IPS-NIHi7 (cell line): Measurements from ENCODE around the gene TSHZ2.
"Not testable (repeated sequence)": the region's sequence is repeated elsewhere in the genome, so short reads cannot be mapped to it uniquely, and the experiment has no call there.

Experiments used
- DNase-seq: peaks from one replicate; pipeline ENCODE4 v3.0.0; 2012; ENCODE audit warnings: mixed read lengths; ENCODE audit errors: extremely low spot score

Gene TSHZ2

DNA sequence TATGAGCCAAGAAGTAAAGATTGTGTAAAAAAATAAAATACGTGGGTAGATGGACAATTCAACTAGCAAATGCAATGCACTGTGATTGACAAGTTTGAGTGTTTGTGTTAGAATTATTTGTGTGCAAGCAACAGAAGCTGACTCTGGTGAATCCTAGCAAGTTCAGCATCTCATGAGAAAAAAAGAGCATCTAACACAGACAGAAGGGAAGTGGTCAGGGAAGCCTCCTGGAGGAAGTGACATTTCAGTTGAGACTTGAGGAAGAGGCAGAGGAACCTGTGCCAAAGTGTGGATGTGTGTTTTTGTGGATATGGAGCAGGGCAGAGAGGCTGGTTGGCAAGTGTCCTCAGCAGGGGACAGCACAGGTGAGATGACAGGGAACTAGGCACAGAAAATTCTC, 372.7 kb downstream of the TSHZ2 start:
- DNase-seq, result no peak

DNA sequence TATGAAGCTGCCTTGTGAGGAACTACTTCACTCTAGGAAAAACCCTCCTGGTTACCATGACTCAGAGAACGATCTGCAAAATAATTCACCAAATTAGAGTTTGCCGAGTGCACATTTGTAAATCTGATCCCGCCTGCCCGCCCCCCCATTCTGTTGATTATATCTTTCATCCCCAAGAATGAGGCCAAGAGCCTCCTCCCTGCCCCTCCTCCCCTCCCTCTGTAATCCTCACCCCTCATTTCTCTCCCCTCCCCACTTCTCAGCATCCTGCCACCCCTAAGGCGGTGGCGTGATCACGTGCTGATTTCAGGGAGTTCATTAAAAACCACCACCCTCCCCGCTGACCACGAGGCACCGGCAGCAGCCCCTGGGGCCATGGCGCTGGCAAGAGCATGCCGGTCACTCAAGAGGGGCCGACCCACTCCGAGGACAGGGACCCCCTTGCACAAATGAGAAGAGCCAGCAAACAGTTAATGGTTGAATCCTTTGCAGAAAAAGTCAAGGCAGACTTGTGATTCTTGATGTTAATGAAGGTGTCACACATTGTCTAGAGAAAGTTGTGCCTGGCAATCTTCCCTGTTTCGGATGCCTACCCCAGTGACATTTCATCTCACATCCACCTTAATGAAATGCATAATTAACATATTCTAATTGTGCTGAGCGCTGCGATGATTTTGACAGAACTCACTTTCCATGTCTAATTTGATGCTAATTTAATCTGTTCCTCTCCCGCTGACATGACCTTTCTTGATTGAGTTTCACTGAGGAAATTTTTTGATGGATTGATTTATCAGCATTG, 373.6 kb downstream of the TSHZ2 start:
- no peak for DNase-seq

DNA sequence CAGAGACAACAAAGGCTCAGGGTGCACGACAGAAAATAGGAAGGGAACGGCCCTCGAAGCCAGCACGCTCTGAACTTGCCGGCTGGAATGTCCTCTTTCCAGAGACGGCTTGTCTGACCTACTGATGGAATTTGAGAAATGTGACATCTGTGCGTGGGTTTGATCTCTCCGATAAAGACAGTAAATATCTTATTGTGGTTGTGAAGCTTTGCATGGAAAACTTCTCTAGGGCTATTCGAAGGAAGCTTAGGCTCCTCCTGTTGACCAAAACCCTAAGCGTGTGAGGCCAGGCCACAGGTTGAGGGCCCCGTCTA, 374.1 kb downstream of the TSHZ2 start:
- DNase-seq, result no peak

DNA sequence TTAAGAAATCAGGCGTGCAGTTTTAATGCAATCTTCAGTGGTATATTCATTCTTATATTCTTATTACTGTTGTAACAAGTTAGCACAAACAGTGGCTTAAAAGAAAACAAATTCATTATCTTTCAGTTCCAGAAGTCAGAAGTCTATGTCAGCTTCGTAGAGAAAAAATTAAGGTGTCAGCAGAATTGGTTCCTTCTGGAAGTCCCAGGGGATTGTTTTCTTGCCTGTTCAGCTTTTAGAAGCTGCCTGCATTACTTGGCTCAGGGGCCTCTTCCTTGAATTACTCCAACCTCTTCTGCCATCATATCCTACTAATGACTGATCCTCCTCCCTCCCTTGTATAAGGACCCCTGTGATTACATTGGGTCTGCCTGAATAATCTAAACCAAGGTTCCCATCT, 377.6 kb downstream of the TSHZ2 start:
- DNase-seq, result no peak

DNA sequence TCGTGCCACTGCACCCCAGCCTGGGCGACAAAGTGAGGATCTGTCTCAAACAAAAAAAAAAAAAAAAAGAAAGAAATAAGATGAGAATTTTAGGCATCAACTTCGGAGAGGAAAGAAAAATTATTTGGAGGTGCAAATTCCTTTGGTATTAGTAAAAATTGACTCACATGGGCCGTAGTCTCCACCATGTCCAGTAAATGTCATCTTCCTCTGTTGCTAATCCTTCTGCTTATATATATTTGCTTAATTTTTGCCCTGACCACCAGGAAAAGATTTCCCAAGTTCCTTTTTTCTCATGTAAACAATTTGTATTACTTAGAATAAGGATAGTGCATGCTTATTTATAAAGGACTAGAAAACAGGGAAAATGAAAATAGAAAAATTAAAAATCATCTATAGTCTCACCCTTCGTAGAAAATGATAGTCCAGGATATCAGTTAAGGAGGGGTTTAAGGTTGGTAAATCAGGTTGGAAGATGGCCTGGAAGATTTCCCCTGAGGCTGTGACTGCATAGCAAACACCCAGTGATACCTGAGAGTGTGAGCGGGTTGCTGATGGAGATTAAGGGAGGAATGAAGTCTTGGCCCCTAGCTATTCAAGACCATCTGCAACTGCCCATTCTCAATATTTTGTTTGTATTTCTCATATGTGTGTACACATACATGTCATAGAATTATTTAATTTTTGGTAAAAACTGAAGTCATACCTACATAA, 380.7 kb downstream of the TSHZ2 start:
- DNase-seq, result no peak

DNA sequence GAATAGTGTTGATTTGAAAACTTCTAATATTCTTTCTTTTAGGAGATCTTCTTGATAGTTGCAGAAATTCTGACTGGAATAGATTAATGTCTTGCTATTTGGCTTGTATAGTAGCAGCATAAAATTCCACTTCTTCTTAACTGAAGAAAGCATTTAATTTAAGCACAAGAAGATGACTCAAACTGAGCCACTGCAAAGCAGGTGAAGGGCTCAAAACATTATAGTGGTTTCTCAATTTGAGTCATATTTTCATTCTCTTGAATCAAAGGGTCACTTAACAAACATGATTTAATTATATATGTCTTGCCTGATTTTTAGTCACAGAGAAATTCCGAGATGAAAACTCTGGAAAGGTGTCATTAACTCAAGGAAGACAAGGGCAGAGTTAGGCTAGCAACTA, 382.2 kb downstream of the TSHZ2 start:
- no peak for DNase-seq

DNA sequence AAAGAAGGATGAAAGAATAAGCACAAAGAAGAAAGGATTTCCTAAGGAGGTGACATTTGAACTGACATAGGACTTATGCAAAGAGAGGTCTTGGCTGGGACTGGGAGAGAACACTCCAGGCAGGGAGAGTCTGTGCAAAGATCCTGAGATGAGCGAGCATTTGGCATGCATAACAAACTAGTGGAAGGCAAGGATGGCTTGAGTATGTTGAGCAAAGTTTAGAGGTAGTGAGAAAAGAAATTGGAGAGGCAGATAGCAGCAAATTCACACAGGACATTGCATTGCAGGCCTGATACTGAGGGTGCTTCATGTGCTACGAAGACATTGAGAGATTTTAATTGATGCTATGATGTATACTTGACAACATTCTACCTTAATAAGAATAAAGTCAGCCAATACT, 383.6 kb downstream of the TSHZ2 start:
- no peak for DNase-seq

DNA sequence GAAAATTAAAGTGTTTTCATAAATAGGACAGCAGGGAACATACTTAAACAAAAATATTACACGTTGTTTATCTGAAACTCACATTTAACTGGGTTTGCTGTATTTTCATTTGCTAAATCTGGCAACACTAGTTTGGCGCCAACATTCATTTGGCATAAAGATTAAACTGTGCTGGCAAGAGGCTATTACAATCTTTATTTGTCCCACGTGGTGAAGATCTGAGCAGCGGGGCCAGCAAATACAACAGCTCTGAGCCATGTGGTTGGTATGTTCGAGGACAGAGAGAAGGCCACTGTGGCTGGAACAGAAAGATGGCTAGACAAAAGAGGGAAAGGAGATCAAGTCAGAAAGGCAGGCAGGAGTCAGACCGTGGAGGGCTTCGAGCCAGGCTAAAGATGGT, 387.3 kb downstream of the TSHZ2 start:
- DNase-seq, result no peak

DNA sequence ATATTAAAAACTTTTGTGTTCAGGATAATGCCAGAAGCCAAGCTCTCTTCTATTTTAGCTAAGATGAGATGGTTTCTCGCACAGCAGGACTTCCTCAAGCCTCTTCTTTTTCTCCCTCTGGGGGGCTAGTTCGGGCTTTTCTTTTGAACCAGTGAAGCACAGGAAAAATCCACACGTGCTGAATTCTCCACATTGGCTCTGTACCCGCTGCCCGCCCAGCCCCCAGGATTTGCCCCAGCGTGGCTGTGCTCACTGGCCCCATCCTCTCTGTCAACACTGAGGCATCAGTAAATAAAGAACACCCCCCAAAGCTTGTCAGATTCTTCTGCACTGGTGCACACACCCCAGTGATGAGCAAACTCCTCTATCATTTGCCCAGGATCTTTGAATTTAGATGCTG, 388.7 kb downstream of the TSHZ2 start:
- no peak for DNase-seq

DNA sequence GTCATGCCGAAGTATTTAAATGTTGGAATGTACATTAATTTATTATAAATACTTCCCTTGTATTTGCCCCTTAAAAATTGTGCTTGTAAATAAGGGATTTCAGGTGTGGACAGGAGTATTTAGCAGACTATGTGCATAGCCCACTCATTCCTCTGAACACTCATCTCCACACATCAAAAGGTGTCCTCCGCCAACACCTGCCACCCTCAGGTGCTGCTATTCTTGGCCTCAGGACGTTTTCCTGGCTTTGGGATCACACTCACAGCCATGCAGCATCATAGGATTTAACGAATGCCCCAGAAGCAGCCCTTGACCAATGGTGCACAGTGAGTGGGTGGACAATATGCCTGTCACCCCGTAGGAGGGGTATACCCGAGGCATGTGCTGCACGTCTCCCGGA, 390.6 kb downstream of the TSHZ2 start:
- no peak for DNase-seq

DNA sequence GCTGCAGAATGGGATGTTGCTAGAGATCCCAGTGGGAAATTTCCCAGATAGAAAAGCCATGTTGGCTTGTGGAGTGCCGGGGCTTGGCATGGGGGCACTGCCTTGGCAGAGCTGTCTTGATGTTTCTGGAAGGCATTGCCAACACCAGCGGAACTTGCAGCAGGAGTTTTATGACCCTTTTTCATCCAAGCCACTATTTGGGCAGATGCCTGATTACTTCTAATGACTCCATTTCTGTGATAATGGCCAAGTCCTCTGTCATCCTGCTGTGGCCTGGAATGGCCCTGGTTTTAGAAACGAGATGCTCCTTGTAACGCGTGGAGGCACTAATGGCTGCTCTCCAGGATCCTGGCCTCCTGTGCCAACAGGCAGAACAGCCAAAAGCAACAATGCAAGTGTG, 392.5 kb downstream of the TSHZ2 start:
- DNase-seq, result no peak

DNA sequence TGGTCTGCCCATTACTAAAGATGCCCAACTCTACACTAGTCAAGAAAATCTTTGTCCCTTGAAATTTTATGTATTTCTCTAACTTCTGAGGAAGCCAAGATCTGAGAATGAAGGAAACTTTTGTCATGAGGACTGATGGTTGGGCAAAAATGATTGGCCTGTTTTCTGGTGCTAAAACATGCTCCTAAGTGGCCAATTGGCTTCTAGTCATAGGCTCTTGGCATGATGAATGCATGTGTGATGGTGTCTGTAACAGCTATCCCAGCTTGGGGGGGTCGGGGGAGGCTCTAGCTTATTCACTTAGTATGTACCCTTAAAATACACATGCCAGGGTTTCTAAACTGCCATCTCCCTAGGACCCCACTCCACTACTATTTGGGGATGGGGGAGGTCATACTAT, 392.9 kb downstream of the TSHZ2 start:
- no peak for DNase-seq

DNA sequence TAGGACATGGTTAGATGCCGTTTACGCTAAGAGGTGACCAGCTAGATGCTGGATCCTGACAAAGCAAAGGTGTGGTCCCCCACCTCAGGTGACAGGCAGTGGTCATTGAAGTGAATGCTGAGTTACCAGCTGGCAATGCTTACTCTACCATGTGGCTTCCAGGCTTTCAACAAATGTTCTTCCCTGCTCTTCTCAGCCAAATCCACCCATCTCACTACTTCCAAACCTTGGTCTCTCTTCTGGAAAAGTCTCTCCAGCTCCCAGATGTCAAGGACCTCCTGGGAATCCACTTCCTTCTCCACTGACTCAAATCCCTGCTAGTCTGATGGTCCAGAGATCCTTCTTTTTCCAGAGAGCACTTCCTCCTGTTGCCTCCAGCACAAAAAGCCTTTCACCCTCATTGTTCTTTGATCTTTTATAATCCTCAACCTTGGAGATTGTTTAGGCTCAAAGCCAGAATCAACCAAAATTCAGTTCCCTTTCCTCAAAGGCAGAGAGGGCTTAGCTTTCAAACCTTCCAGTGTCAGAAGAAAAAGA, 393.4 kb downstream of the TSHZ2 start:
- no peak for DNase-seq

DNA sequence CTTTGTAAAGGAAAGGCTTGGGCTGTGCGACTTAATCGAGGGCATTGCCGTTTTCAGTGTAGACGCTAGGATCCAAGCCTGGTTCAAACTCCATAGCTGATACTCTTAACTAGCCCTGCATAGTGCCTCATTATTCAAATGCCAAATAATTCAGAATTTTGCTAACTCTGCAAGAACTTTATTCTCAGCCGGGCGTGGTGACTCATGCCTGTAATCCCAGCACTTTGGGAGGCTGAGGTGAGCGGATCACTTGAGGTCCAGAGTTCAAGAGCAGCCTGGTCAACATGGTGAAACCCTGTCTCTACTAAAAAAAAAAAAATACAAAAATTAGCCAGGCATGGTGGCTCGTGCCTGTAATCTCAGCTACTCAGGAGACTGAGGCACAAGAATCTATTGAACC, 394.8 kb downstream of the TSHZ2 start:
- not testable (repeated sequence) for DNase-seq

DNA sequence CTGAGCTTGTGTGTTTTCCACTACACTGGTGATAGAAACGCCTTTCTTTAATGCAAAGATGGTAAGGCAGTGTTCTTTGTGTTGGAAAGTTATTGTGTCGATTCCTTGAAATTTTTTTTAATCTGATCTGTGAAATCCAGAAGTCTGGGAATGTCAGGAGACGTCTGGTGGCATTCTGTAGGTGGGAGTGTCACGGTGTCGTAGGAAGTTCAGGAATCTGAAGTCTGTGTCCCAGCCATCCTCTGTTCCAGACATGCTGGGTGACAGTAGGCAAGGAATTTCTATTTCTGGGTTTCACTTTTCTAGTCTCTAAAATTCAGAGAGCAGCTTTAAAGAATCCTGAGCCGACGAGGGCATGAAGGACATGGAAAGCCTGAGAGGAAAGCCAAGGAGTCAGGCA, 397.7 kb downstream of the TSHZ2 start:
- DNase-seq, result no peak

DNA sequence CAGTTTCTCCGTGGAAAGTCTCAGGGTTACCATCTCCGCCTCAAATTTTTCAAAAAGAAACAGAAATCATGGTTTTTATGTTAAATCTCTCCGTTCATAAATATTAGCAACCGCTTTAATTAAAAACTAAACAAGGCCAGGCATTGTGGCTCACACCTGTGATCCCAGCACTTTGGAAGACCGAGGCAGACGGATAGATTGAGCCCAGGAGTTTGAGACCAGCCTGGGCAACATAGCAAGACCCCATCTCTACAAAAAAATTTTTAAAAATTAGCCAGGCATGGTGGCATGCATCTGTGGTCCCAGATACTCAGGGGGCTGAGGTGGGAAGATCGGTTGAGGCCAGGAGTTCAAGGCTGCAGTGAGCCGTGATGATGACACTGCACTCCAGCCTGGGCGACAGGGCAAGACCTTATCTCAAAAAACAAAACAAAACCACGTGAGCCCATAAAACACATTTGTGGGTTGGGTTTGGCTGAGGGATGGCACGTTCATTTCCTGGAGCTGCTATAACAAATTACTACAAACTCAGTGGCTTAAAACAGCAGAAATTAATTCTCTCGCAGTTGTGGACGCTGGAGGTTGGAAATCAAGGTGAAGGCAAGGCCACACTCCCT, 398.3 kb downstream of the TSHZ2 start:
- no peak for DNase-seq

DNA sequence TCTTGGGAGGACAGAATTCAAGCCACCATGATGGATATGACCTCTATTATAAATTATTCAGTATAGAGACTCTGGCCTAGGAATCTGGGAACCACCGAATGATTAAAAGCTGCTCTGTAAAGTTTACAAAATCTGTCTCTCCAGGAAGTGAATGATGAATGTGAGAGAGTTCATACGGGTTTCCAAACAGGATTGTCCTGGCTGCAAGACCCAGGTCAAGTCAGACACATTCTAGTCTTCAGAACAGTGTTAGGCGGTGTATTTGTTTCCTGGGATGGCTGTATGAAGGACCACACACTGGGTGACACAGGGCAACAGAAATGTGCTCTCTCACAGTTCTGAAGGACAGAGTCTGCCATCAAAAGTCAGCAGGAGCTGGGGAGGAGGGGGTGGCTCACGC, 399.1 kb downstream of the TSHZ2 start:
- DNase-seq, result no peak

DNA sequence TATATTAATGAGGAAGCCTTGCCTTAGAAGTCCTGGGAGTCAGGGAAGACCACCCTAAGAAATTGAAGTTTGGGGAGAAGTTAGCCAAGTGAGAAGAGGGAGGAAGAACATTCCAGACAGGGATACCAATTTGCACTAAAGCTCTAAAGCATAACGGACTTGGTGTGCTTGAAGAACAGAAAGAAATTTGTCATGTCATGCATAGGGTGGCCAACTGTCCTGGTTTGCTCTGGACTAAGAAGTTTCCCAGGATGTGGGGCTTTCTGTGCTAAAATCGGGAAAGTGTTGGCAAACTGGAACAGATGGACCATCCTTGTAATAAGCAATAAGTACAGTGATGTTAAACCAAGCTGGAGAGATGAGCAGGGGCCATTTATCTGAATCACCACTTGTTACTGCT, 403.9 kb downstream of the TSHZ2 start:
- no peak for DNase-seq

DNA sequence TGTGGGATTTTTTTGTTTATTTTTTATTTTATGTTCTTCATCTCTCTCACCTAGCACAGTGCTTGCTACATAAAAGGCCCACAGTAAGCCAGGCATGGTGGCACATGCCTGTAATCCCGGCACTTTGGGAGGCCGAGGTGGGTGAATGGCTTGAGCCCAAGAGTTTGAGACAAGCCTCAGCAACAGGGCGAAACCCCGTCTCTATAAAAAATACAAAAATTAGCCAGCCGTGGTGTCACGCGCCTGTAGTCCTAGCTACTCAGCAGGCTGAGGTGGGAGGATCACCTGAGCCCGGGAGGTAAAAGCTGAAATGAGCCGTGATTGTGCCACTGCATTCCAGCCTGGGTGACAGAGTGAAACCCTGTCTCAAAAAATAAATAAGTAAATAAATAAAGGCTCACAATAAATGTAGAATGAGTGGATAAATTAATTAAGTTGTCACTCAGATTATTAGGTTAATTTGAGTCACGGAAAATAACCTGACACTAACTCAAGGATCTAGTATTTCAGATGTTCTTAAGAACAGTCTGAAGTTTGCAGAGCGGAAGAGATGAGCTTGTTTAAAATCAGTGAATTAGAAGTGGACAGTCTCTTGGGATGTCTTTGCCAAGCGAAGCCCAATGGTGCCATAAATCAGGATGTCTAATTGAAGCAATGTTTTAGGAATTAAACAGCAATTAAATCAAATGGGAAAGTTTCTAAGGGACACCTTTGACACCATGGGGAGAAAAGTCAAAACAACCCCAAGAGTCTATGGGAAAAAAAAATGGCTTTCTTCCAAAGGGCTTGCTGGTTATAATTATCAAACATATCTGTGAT, 407.1 kb downstream of the TSHZ2 start:
- no peak for DNase-seq

DNA sequence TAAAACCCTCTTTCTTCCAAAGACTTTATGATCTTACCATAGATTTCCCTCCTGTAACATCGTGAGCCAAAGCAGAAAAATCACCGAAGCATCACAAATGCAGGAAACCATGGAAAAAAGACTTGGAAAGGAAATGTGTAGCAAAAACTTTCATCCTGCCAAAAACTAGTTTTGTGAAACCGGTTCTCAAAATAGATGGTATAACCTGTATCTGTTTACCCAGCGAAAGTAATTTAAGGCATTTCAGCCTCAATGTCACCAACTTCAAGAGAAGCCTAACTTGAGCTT, 407.6 kb downstream of the TSHZ2 start:
- DNase-seq, result no peak

DNA sequence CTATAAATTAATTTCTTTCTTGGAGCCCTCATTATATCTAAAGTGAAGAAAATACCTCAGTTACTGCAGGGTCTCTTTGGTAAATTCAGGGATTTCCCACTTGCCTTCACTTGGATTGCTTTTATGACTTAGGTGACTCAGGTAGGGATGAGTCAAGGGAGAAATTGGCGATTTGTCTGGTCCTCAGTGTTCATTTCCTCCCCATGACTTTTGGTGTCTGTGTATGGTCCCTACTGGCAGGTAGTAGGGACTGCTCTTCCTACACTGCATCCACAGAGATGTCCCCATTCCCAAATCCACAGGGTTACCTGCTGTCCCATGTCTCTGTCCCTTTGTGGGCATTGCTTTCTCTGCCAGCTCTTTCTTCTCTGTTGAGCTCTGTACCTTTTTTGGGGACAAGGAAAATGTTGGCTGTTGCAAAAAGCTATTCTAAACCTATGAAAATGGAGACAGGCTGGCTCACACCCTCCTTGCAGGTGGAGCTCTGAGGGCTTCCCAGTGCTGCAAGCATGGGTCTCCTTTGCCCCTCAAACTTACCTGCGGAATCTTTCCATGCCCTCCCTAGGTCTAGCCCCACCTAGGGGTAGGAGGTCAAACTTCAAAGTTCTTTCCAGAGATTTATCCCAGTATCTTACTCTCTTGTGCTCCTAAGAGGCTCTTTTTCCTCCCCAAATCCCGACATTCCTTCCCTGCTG, 409.6 kb downstream of the TSHZ2 start:
- DNase-seq, result no peak
